ENCODE data around the gene ENPP3. TPM values are rescaled to one million over a fixed set of nuclear protein-coding genes. Genes with fewer than 3 reads are reported as not detected.

The ENPP3 gene
- total RNA-seq, 2 experiments from 2014 or later = 0.93 to 1.4 TPM

- CTCF ChIA-PET = no interaction called here
- ATAC-seq (no peak), DNase-seq (no peak)
- H3K27ac Mint-ChIP-seq = no peak overlapping the region
- no peak overlapping the region for H3K4me3 Mint-ChIP-seq
- H3K27me3 Mint-ChIP-seq = peaks cover 30% of the 10 kb centered on the region
- H3K4me1 Mint-ChIP-seq = no peaks in the 10 kb centered on the region
- H3K9me3 Mint-ChIP-seq (ENCODE audit: low read depth) = no peaks in the 10 kb centered on the region
- no peaks in the 10 kb centered on the region for H3K36me3 Mint-ChIP-seq
Observed at GRCh38 chr6:131778169-131778568, 141.1 kb downstream of the ENPP3 start.

- CTCF ChIA-PET = no interaction called here
Observed at GRCh38 chr6:131779304-131779703, 142.2 kb downstream of the ENPP3 start.

GRCh38 chr6:131780600-131780999 is 143.5 kb downstream of the ENPP3 start:
- Mint-ChIP-seq H3K36me3 (no peaks in the 10 kb centered on the region), H3K4me3 (no peak overlapping the region), H3K27me3 (peaks cover 34% of the 10 kb centered on the region), H3K27ac (no peak overlapping the region), H3K9me3 (ENCODE audit: low read depth) (peaks cover 2% of the 10 kb centered on the region), H3K4me1 (no peaks in the 10 kb centered on the region)
- ATAC-seq (no peak), DNase-seq (no peak)
- CTCF ChIA-PET = no interaction called here

More at GRCh38 chr6:131779304-131779703, 142.2 kb downstream of the ENPP3 start:
- Mint-ChIP-seq H3K27ac (no peak overlapping the region), H3K4me3 (no peak overlapping the region), H3K9me3 (ENCODE audit: low read depth) (no peaks in the 10 kb centered on the region), H3K4me1 (no peaks in the 10 kb centered on the region), H3K27me3 (peaks cover 30% of the 10 kb centered on the region), H3K36me3 (no peaks in the 10 kb centered on the region)
- ATAC-seq (no peak), DNase-seq (no peak)

GRCh38 chr6:131781687-131782086 is 144.6 kb downstream of the ENPP3 start:
- DNase-seq (no peak), ATAC-seq (no peak)
- Mint-ChIP-seq H3K4me1 (peaks cover 5% of the 10 kb centered on the region), H3K27me3 (peaks cover 34% of the 10 kb centered on the region), H3K9me3 (ENCODE audit: low read depth) (peaks cover 2% of the 10 kb centered on the region), H3K36me3 (no peaks in the 10 kb centered on the region), H3K4me3 (no peak overlapping the region), H3K27ac (no peak overlapping the region)
- CTCF ChIA-PET = interaction anchor here (1.2 to 1.9 kb wide), 2 partner anchors 126 to 128 kb away, joined by 3 to 6 read pairs; no protein-coding TSS in a partner anchor

GRCh38 chr6:131782764-131783163 is 145.7 kb downstream of the ENPP3 start:
- Mint-ChIP-seq H3K36me3 (no peaks in the 10 kb centered on the region), H3K27ac (no peak overlapping the region), H3K4me1 (peaks cover 8% of the 10 kb centered on the region), H3K27me3 (peaks cover 43% of the 10 kb centered on the region), H3K4me3 (no peak overlapping the region), H3K9me3 (ENCODE audit: low read depth) (peaks cover 2% of the 10 kb centered on the region)
- no peak for ATAC-seq
- no peak for DNase-seq
- CTCF ChIA-PET = interaction anchor here (1.2 to 1.9 kb wide), 2 partner anchors 125 to 127 kb away, joined by 3 to 6 read pairs; no protein-coding TSS in a partner anchor

GRCh38 chr6:131784561-131784960 is 147.5 kb downstream of the ENPP3 start:
- peaks cover 19% of the 10 kb centered on the region for H3K4me1 Mint-ChIP-seq

GRCh38 chr6:131787079-131787478 is 150.0 kb downstream of the ENPP3 start:
- DNase-seq = no peak
- no peak overlapping the region for H3K27ac Mint-ChIP-seq
- no peaks in the 10 kb centered on the region for H3K36me3 Mint-ChIP-seq
- CTCF ChIA-PET = no interaction called here
- ATAC-seq = no peak
- peaks cover 2% of the 10 kb centered on the region for H3K9me3 Mint-ChIP-seq (ENCODE audit: low read depth)
- no peak overlapping the region for H3K4me3 Mint-ChIP-seq
- H3K4me1 Mint-ChIP-seq = peaks cover 23% of the 10 kb centered on the region
- peaks cover 26% of the 10 kb centered on the region for H3K27me3 Mint-ChIP-seq

More at GRCh38 chr6:131784561-131784960, 147.5 kb downstream of the ENPP3 start:
- DNase-seq (no peak), ATAC-seq (no peak)
- Mint-ChIP-seq H3K36me3 (no peaks in the 10 kb centered on the region), H3K4me3 (no peak overlapping the region), H3K27me3 (peaks cover 36% of the 10 kb centered on the region), H3K27ac (no peak overlapping the region), H3K9me3 (ENCODE audit: low read depth) (peaks cover 2% of the 10 kb centered on the region)
- CTCF ChIA-PET = no interaction called here

GRCh38 chr6:131787766-131788712 is 150.9 kb downstream of the ENPP3 start:
- CTCF ChIA-PET = no interaction called here
- H3K27me3 Mint-ChIP-seq = peaks cover 29% of the 10 kb centered on the region
- ATAC-seq (no peak), DNase-seq (no peak)
- H3K4me3 Mint-ChIP-seq = no peak overlapping the region
- H3K36me3 Mint-ChIP-seq = no peaks in the 10 kb centered on the region
- H3K9me3 Mint-ChIP-seq (ENCODE audit: low read depth) = peaks cover 2% of the 10 kb centered on the region
- H3K4me1 Mint-ChIP-seq = peaks cover 25% of the 10 kb centered on the region
- no peak overlapping the region for H3K27ac Mint-ChIP-seq

- H3K9me3 Mint-ChIP-seq (ENCODE audit: low read depth) = peaks cover 2% of the 10 kb centered on the region
- CTCF ChIA-PET = no interaction called here
- no peak overlapping the region for H3K27ac Mint-ChIP-seq
- H3K4me1 Mint-ChIP-seq = peaks cover 25% of the 10 kb centered on the region
- peak; percentile 74 for ATAC-seq
- H3K4me3 Mint-ChIP-seq = no peak overlapping the region
- peaks cover 23% of the 10 kb centered on the region for H3K27me3 Mint-ChIP-seq
- H3K36me3 Mint-ChIP-seq = peaks cover 2% of the 10 kb centered on the region
- no peak for DNase-seq
Observed at GRCh38 chr6:131789219-131789618, 152.1 kb downstream of the ENPP3 start.

GRCh38 chr6:131791476-131791875 is 154.4 kb downstream of the ENPP3 start:
- Mint-ChIP-seq H3K27ac (no peak overlapping the region), H3K4me3 (no peak overlapping the region), H3K9me3 (ENCODE audit: low read depth) (no peaks in the 10 kb centered on the region), H3K4me1 (peaks cover 22% of the 10 kb centered on the region), H3K27me3 (peaks cover 19% of the 10 kb centered on the region), H3K36me3 (peaks cover 6% of the 10 kb centered on the region)
- DNase-seq = no peak
- CTCF ChIA-PET = no interaction called here
- no peak for ATAC-seq

- CTCF ChIA-PET = no interaction called here
- Mint-ChIP-seq H3K27me3 (peaks cover 17% of the 10 kb centered on the region), H3K4me3 (no peak overlapping the region), H3K36me3 (peaks cover 6% of the 10 kb centered on the region), H3K4me1 (peaks cover 20% of the 10 kb centered on the region), H3K27ac (no peak overlapping the region), H3K9me3 (ENCODE audit: low read depth) (no peaks in the 10 kb centered on the region)
- no peak for DNase-seq
- no peak for ATAC-seq
Observed at GRCh38 chr6:131792091-131792496, 155.0 kb downstream of the ENPP3 start.

GRCh38 chr6:131795366-131795765 is 158.3 kb downstream of the ENPP3 start:
- ATAC-seq = no peak
- H3K4me1 Mint-ChIP-seq = peaks cover 4% of the 10 kb centered on the region
- CTCF ChIA-PET = no interaction called here

More at GRCh38 chr6:131795366-131795765, 158.3 kb downstream of the ENPP3 start:
- Mint-ChIP-seq H3K27me3 (peaks cover 18% of the 10 kb centered on the region), H3K27ac (no peak overlapping the region), H3K4me3 (no peak overlapping the region), H3K36me3 (peaks cover 7% of the 10 kb centered on the region), H3K9me3 (ENCODE audit: low read depth) (peaks cover 2% of the 10 kb centered on the region)
- DNase-seq = no peak
